ENCODE data around the gene MATK. TPM values are rescaled to one million over a fixed set of nuclear protein-coding genes. Genes with fewer than 3 reads are reported as not detected.

The MATK gene
- total and polyA plus RNA-seq, 4 donors = 0.78 to 7.0 (median 1.8) TPM

DNA sequence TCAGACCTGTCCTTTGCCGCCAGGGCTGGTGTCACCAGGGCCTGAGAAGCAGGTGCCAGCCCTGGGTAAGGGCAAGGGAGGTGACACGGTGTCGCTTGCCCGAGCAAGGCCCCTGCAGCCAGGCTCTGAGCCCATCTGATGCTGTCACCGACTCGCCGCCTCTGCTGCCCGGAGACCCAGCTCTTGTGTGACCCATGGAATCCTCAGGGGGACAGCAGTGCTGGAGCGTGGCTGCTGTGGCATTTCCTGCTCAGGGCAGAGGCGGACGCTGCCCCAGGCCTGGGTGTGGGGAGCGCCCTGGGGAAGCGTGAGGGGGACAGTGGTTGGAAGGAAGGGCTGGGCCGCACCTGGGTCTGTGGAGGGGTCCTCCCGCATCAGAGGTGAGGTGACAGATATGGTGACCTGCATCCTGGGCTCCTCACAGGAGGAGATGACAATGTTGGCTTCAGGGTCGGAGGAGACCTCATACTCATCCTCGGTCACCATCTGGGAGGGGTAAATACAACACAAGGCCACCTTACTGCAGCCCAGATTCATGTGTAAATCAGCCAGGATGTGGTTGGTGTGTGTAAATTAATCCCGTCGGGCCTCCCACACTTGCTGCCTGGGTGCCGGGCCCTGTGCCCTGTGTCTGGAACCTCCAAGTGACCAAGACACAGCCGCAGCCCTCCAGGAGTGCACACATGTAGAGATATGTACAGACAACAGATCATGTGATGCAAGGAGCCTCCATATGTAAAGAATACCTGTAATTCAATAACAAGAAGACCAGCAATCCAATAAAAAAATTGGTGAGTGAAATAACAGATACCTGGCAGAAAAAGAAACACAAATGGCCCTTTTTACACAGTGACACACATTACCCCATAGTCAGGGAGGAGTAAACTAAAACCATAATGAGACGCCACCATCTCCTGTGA lies 27.6 kb upstream of the MATK start:
- H3K9ac ChIP-seq (ENCODE audit: low read depth in 1 of 2, low read length in 2 of 2) = no peak overlapping the region
- H3K4me1 ChIP-seq (ENCODE audit: control insufficient read depth in 4 of 4, insufficient read depth in 4 of 4, low read length in 3 of 4) = peaks cover 0 to 9% (median 2%) of the 10 kb centered on the region in 4 donors
- H3K36me3 ChIP-seq (ENCODE audit: control insufficient read depth in 4 of 4, insufficient read depth in 3 of 4, low read depth in 1 of 4, low read length in 3 of 4) = no peaks in the 10 kb centered on the region
- peak overlapping the region; percentile 2 to 51 for H3K27ac ChIP-seq (ENCODE audit: low read depth in 1 of 2, low read length in 2 of 2)
- DNase-seq (ENCODE audit: low spot score) = no peak
- WGBS = 77% methylated on average over 22 of the region's 22 CpGs
- no peak overlapping the region for H3K4me3 ChIP-seq (ENCODE audit: low read depth in 1 of 3, low read length in 3 of 3)
- no peaks in the 10 kb centered on the region for H3K27me3 ChIP-seq (ENCODE audit: control insufficient read depth in 4 of 4, insufficient read depth in 4 of 4, low read length in 3 of 4)
- H3K9me3 ChIP-seq (ENCODE audit: control insufficient read depth in 4 of 4, low read length in 3 of 4) = no peaks in the 10 kb centered on the region
- TF ChIP-seq FOXA2 (IDR thresholded peaks at IDR 0.05) (no peak), TAF1 (conservative IDR thresholded peaks at IDR 0.05) (no peak), JUND (IDR thresholded peaks at IDR 0.05) (no peak), HNF4A (conservative IDR thresholded peaks at IDR 0.05) (no peak), RXRA (IDR thresholded peaks at IDR 0.05) (no peak), YY1 (IDR thresholded peaks at IDR 0.05) (no peak)
- TF ChIP-seq, protein P1, sequence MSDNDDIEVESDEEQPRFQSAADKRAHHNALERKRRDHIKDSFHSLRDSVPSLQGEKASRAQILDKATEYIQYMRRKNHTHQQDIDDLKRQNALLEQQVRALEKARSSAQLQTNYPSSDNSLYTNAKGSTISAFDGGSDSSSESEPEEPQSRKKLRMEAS (IDR thresholded peaks at IDR 0.05) = no peak

DNA sequence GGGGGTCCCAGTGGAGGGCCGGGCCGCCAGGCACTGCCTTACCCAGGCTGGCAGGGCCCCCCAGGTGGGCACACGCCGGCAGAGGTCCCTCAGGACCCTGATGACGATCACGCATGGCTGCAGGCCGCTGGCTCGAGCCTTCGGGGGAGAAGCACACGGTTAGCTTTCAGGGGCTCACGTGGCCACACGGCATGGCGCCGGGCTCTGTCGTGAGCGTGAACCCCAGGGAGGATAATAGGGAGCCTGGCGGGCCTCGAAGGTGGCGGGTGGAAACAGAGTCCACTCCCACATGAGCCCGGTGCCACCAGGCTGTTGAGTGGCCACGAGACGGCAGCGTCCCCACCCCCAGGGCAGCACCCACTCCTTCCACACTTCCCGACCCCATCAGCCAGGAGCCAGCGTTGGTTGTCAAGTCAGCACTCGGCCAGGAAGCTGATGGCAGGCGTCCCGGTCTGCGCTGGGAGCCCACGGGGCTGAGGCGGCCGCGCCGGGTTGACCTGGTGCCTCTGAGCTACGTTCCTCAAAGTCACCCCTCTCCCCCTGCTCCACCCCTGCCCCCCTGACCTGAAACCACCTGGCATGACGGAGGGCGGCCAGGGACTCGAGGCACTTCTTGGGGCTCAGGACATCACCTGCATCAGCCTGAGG lies 24.7 kb upstream of the MATK start:
- Histone ChIP-seq H3K27me3 (ENCODE audit: control insufficient read depth in 4 of 4, insufficient read depth in 4 of 4, low read length in 3 of 4) (no peaks in the 10 kb centered on the region), H3K9ac (ENCODE audit: low read depth in 1 of 2, low read length in 2 of 2) (no peak overlapping the region), H3K4me1 (ENCODE audit: control insufficient read depth in 4 of 4, insufficient read depth in 4 of 4, low read length in 3 of 4) (peaks cover 0 to 10% (median 5%) of the 10 kb centered on the region in 4 donors), H3K9me3 (ENCODE audit: control insufficient read depth in 4 of 4, low read length in 3 of 4) (no peaks in the 10 kb centered on the region), H3K36me3 (ENCODE audit: control insufficient read depth in 4 of 4, insufficient read depth in 3 of 4, low read depth in 1 of 4, low read length in 3 of 4) (no peaks in the 10 kb centered on the region), H3K4me3 (ENCODE audit: low read depth in 1 of 3, low read length in 3 of 3) (no peak overlapping the region), H3K27ac (ENCODE audit: low read depth in 1 of 2, low read length in 2 of 2) (peak overlapping the region; percentile 10 to 20)
- 76% methylated on average over 38 of the region's 38 CpGs for WGBS
- TF ChIP-seq JUND (IDR thresholded peaks at IDR 0.05) (no peak), SP1 (IDR thresholded peaks at IDR 0.05) (no peak), RAD21 (IDR thresholded peaks at IDR 0.05) (no peak), GABPA (IDR thresholded peaks at IDR 0.05 in 1 of 2, conservative IDR thresholded peaks at IDR 0.05 in 1 of 2) (no peak), FOXA1 (IDR thresholded peaks at IDR 0.05) (no peak), FOXA2 (IDR thresholded peaks at IDR 0.05) (no peak), YY1 (IDR thresholded peaks at IDR 0.05) (no peak), EGR1 (IDR thresholded peaks at IDR 0.05; ENCODE audit: low read depth in 2 of 2) (no peak), HNF4G (IDR thresholded peaks at IDR 0.05) (no peak)
- TF ChIP-seq, protein P2, sequence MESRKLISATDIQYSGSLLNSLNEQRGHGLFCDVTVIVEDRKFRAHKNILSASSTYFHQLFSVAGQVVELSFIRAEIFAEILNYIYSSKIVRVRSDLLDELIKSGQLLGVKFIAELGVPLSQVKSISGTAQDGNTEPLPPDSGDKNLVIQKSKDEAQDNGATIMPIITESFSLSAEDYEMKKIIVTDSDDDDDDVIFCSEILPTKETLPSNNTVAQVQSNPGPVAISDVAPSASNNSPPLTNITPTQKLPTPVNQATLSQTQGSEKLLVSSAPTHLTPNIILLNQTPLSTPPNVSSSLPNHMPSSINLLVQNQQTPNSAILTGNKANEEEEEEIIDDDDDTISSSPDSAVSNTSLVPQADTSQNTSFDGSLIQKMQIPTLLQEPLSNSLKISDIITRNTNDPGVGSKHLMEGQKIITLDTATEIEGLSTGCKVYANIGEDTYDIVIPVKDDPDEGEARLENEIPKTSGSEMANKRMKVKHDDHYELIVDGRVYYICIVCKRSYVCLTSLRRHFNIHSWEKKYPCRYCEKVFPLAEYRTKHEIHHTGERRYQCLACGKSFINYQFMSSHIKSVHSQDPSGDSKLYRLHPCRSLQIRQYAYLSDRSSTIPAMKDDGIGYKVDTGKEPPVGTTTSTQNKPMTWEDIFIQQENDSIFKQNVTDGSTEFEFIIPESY (IDR thresholded peaks at IDR 0.05) = no peak
- TF ChIP-seq, protein P3, sequence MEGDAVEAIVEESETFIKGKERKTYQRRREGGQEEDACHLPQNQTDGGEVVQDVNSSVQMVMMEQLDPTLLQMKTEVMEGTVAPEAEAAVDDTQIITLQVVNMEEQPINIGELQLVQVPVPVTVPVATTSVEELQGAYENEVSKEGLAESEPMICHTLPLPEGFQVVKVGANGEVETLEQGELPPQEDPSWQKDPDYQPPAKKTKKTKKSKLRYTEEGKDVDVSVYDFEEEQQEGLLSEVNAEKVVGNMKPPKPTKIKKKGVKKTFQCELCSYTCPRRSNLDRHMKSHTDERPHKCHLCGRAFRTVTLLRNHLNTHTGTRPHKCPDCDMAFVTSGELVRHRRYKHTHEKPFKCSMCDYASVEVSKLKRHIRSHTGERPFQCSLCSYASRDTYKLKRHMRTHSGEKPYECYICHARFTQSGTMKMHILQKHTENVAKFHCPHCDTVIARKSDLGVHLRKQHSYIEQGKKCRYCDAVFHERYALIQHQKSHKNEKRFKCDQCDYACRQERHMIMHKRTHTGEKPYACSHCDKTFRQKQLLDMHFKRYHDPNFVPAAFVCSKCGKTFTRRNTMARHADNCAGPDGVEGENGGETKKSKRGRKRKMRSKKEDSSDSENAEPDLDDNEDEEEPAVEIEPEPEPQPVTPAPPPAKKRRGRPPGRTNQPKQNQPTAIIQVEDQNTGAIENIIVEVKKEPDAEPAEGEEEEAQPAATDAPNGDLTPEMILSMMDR (IDR thresholded peaks at IDR 0.05; ENCODE audit: low read depth, low read length, missing input control) = no peak
- TF ChIP-seq, protein P4, sequence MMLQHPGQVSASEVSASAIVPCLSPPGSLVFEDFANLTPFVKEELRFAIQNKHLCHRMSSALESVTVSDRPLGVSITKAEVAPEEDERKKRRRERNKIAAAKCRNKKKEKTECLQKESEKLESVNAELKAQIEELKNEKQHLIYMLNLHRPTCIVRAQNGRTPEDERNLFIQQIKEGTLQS (IDR thresholded peaks at IDR 0.05) = no peak
- TF ChIP-seq, protein P5, sequence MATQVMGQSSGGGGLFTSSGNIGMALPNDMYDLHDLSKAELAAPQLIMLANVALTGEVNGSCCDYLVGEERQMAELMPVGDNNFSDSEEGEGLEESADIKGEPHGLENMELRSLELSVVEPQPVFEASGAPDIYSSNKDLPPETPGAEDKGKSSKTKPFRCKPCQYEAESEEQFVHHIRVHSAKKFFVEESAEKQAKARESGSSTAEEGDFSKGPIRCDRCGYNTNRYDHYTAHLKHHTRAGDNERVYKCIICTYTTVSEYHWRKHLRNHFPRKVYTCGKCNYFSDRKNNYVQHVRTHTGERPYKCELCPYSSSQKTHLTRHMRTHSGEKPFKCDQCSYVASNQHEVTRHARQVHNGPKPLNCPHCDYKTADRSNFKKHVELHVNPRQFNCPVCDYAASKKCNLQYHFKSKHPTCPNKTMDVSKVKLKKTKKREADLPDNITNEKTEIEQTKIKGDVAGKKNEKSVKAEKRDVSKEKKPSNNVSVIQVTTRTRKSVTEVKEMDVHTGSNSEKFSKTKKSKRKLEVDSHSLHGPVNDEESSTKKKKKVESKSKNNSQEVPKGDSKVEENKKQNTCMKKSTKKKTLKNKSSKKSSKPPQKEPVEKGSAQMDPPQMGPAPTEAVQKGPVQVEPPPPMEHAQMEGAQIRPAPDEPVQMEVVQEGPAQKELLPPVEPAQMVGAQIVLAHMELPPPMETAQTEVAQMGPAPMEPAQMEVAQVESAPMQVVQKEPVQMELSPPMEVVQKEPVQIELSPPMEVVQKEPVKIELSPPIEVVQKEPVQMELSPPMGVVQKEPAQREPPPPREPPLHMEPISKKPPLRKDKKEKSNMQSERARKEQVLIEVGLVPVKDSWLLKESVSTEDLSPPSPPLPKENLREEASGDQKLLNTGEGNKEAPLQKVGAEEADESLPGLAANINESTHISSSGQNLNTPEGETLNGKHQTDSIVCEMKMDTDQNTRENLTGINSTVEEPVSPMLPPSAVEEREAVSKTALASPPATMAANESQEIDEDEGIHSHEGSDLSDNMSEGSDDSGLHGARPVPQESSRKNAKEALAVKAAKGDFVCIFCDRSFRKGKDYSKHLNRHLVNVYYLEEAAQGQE (IDR thresholded peaks at IDR 0.05) = no peak
- no peak for DNase-seq (ENCODE audit: low spot score)
